ENCODE measurements around the gene ANKRD40CL.

Gene ANKRD40CL

DNA sequence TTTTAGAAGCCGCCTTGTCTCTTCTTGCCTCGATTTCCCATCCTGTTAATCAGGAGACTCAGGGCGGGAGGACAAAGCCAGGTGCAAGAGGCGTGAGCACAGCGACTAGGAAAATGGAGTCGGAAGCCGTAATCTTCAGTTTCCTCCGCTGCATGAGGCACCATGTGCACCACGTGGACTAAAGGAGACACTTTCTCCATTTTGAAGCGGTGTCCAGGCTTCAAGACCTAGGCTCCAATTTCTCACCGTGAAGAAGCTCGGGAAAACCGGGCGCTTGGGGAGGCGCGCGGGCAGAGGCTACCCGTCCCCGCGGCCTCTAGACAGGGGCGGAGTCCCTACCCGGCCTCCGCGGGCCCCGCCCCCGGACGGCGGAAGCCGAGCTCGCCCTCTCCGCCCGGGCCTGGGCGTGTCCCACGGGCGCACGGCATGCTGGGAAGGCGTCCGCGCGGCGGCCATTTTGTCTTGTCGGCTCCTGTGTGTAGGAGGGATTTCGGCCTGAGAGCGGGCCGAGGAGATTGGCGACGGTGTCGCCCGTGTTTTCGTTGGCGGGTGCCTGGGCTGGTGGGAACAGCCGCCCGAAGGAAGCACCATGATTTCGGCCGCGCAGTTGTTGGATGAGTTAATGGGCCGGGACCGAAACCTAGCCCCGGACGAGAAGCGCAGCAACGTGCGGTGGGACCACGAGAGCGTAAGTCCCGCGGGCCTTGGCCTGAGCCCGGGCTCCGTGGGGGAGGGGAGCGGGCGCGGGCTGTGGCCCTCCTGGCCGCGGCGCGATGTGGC is 48.0 kb downstream of the ANKRD40CL start, which contains the start of gene LUC7L3:
Gene LUC7L3, plus strand, starts transcription at position 460 of the 780 bp plus-strand sequence. Its CDS starts 130 bp downstream, at position 590.
- Histone ChIP-seq H3K36me3 (ENCODE audit: control insufficient read depth, insufficient read depth, low read length) (no peaks in the 10 kb centered on the region), H3K4me1 (ENCODE audit: control insufficient read depth, insufficient read depth, low read length) (no peaks in the 10 kb centered on the region), H3K27ac (ENCODE audit: low read length) (no peak within 1 kb of the TSS), H3K27me3 (ENCODE audit: control insufficient read depth, insufficient read depth, low read length) (no peaks in the 10 kb centered on the region), H3K4me3 (ENCODE audit: low read length) (peak within 1 kb of the TSS; percentile 97), H3K9me3 (ENCODE audit: control insufficient read depth, insufficient read depth, low read length) (no peaks in the 10 kb centered on the region)
- DNase-seq (ENCODE audit: low read depth, low spot score) = peak; percentile 79
- WGBS (ENCODE audit: insufficient coverage, insufficient read length) = no CpG with 5 or more reads among the region's 76 CpGs

- no peaks in the 10 kb centered on the region for H3K9me3 ChIP-seq (ENCODE audit: control insufficient read depth, insufficient read depth, low read length)
- H3K27me3 ChIP-seq (ENCODE audit: control insufficient read depth, insufficient read depth, low read length) = no peaks in the 10 kb centered on the region
- no peaks in the 10 kb centered on the region for H3K36me3 ChIP-seq (ENCODE audit: control insufficient read depth, insufficient read depth, low read length)
- no peak overlapping the region for H3K4me3 ChIP-seq (ENCODE audit: low read length)
- H3K27ac ChIP-seq (ENCODE audit: low read length) = no peak overlapping the region
- DNase-seq (ENCODE audit: low read depth, low spot score) = no peak
- no peaks in the 10 kb centered on the region for H3K4me1 ChIP-seq (ENCODE audit: control insufficient read depth, insufficient read depth, low read length)
- no CpG with 5 or more reads among the region's 3 CpGs for WGBS (ENCODE audit: insufficient coverage, insufficient read length)
These were observed 51.8 kb downstream of the ANKRD40CL start for GRCh38 chr17:50715471-50715870.

- WGBS (ENCODE audit: insufficient coverage, insufficient read length) = no CpG with 5 or more reads among the region's 9 CpGs
- Histone ChIP-seq H3K36me3 (ENCODE audit: control insufficient read depth, insufficient read depth, low read length) (no peaks in the 10 kb centered on the region), H3K27me3 (ENCODE audit: control insufficient read depth, insufficient read depth, low read length) (no peaks in the 10 kb centered on the region), H3K9me3 (ENCODE audit: control insufficient read depth, insufficient read depth, low read length) (no peaks in the 10 kb centered on the region), H3K4me3 (ENCODE audit: low read length) (no peak overlapping the region), H3K4me1 (ENCODE audit: control insufficient read depth, insufficient read depth, low read length) (peaks cover 1% of the 10 kb centered on the region; the same call in 1 of the 2 replicates), H3K27ac (ENCODE audit: low read length) (no peak overlapping the region)
- DNase-seq (ENCODE audit: low read depth, low spot score) = no peak
These were observed 54.7 kb downstream of the ANKRD40CL start for GRCh38 chr17:50712641-50713040.
